ENCODE measurements around the gene GJA4. TPM values are rescaled to one million over a fixed set of nuclear protein-coding genes. Genes with fewer than 3 reads are reported as not detected.

Gene GJA4
- polyA plus RNA-seq, 1 of the 3 experiments (the other 2 are of a cell fraction): not detected

- CTCF ChIA-PET: interaction anchor here (0.5 kb wide), 1 partner anchor 1802 kb away, joined by 3 read pairs; no protein-coding TSS in a partner anchor
- Histone ChIP-seq H3K4me2 (no peak overlapping the region), H3K9me3 (no peaks in the 10 kb centered on the region), H3K79me2 (ENCODE audit: insufficient read depth) (no peaks in the 10 kb centered on the region), H3K36me3 (replicated peaks in 1 of 2; ENCODE audit: control insufficient read depth in 1 of 2, insufficient read depth in 2 of 2, low read length in 1 of 2) (no peaks in the 10 kb centered on the region), H3K27ac (ENCODE audit: low read depth in 2 of 2, low read length in 1 of 2) (no peak overlapping the region), H3K9me2 (no peaks in the 10 kb centered on the region), H3K9ac (no peak overlapping the region), H4K20me1 (ENCODE audit: insufficient read depth) (no peaks in the 10 kb centered on the region), H3K4me1 (ENCODE audit: control insufficient read depth in 1 of 2, insufficient read depth in 2 of 2, low read depth in 1 of 2, low read length in 1 of 2) (peaks cover 0 to 4% of the 10 kb centered on the region in 2 experiments; a peak in 1 of 4 replicates), H3K27me3 (ENCODE audit: insufficient read depth) (peaks cover 32% of the 10 kb centered on the region), H2AFZ (ENCODE audit: low read depth) (no peak overlapping the region), H3F3A (replicated peaks; ENCODE audit: insufficient read depth) (no peaks in the 10 kb centered on the region), H3K4me3 (ENCODE audit: low read depth in 2 of 2, low read length in 1 of 2) (no peak overlapping the region)
- no peak for TF ChIP-seq USF1 (IDR thresholded peaks at IDR 0.05; ENCODE audit: borderline replicate concordance, low read depth)
- TF ChIP-seq ELF1 (IDR thresholded peaks at IDR 0.05): no peak
- TF ChIP-seq RFX5 (IDR thresholded peaks at IDR 0.05; ENCODE audit: low read length): no peak
- no peak for TF ChIP-seq EZH2phosphoT487 (IDR thresholded peaks at IDR 0.05; ENCODE audit: borderline replicate concordance, low read depth)
- no peak for TF ChIP-seq FOSL2 (IDR thresholded peaks at IDR 0.05; ENCODE audit: borderline replicate concordance, low read depth)
- TF ChIP-seq GABPA (IDR thresholded peaks at IDR 0.05; ENCODE audit: low read depth): no peak
- no peak for DNase-seq
- POLR2A ChIA-PET: no interaction called here
- 32% methylated on average over 10 of the region's 10 CpGs for WGBS (ENCODE audit: low lambda C conversion rate)
These were observed 15.1 kb upstream of the GJA4 start for GRCh38 chr1:34777519-34778321.

- Histone ChIP-seq H4K20me1 (ENCODE audit: insufficient read depth) (no peaks in the 10 kb centered on the region), H3K9ac (no peak overlapping the region), H3K4me2 (no peak overlapping the region), H3K9me2 (no peaks in the 10 kb centered on the region), H3F3A (replicated peaks; ENCODE audit: insufficient read depth) (no peaks in the 10 kb centered on the region), H3K4me1 (ENCODE audit: control insufficient read depth in 1 of 2, insufficient read depth in 2 of 2, low read depth in 1 of 2, low read length in 1 of 2) (peaks cover 0 to 4% of the 10 kb centered on the region in 2 experiments; a peak in 1 of 4 replicates), H2AFZ (ENCODE audit: low read depth) (no peak overlapping the region), H3K79me2 (ENCODE audit: insufficient read depth) (no peaks in the 10 kb centered on the region), H3K27ac (ENCODE audit: low read depth in 2 of 2, low read length in 1 of 2) (no peak overlapping the region), H3K27me3 (ENCODE audit: insufficient read depth) (peaks cover 32% of the 10 kb centered on the region), H3K36me3 (replicated peaks in 1 of 2; ENCODE audit: control insufficient read depth in 1 of 2, insufficient read depth in 2 of 2, low read length in 1 of 2) (no peaks in the 10 kb centered on the region), H3K9me3 (no peaks in the 10 kb centered on the region), H3K4me3 (ENCODE audit: low read depth in 2 of 2, low read length in 1 of 2) (no peak overlapping the region)
- CTCF ChIA-PET: interaction anchor here (1.2 to 1.7 kb wide), 2 partner anchors 36 to 82 kb away, joined by 5 read pairs; partner anchors contain the start of gene SMIM12
- POLR2A ChIA-PET: no interaction called here
- TF ChIP-seq ELF1 (IDR thresholded peaks at IDR 0.05) (no peak), NRF1 (IDR thresholded peaks at IDR 0.05; ENCODE audit: low read depth, low read length) (no peak), TCF12 (IDR thresholded peaks at IDR 0.05) (no peak), RCOR1 (IDR thresholded peaks at IDR 0.05; ENCODE audit: low read length) (no peak), PBX3 (IDR thresholded peaks at IDR 0.05) (no peak), FOSL2 (IDR thresholded peaks at IDR 0.05; ENCODE audit: borderline replicate concordance, low read depth) (no peak), RAD21 (IDR thresholded peaks at IDR 0.05; ENCODE audit: low read length) (no peak), TAF1 (IDR thresholded peaks at IDR 0.05; ENCODE audit: borderline replicate concordance, low read depth, low read length) (no peak), GABPA (IDR thresholded peaks at IDR 0.05; ENCODE audit: low read depth) (no peak), CHD2 (IDR thresholded peaks at IDR 0.05; ENCODE audit: low read length, partially characterized antibody) (no peak), POLR2AphosphoS5 (IDR thresholded peaks at IDR 0.05; ENCODE audit: low read depth, low read length) (no peak), TEAD4 (IDR thresholded peaks at IDR 0.05; ENCODE audit: borderline replicate concordance, insufficient read depth) (no peak), MXI1 (IDR thresholded peaks at IDR 0.05; ENCODE audit: low read depth, low read length) (no peak), SMC3 (IDR thresholded peaks at IDR 0.05; ENCODE audit: low read depth, low read length) (no peak)
- DNase-seq: no peak
- WGBS (ENCODE audit: low lambda C conversion rate): 20% methylated on average over 6 of the region's 6 CpGs
These were observed 14.4 kb upstream of the GJA4 start for GRCh38 chr1:34778381-34778780.
